ENCODE results near the gene AUTS2.

The AUTS2 gene

DNA sequence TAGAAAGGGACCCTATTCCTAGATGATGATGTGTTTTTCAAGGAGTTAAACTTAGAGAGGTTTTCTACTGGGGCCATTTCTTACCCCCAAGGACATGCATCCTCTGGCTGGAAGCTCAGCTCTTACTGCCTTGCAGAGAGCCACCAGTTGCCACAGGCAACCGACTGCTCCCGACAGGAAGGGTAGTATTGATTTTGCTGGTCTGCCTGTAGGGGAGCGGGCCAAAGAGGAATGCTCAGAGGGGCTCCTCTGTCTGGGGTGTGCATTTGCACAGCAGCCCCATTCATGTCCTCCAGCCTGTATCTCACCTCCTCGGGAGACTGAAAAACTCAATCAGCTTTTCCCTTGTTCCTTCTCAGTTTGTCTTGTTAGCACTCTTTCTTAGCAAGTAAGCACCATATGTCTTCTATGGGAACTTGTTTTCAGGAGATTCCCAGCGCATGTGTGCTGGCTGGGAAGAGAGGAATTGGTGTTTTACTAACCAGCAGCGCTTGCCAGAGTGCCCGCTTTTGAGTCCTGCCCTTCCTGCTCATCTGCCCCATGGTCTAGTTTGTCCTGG is 794.7 kb downstream of the AUTS2 start:
- Histone ChIP-seq H3K4me1 (ENCODE audit: control insufficient read depth in 1 of 2, insufficient read depth in 1 of 2, low read depth in 1 of 2, low read length in 1 of 2) (no peaks in the 10 kb centered on the region), H3K4me3 (ENCODE audit: low read depth in 1 of 2, low read length in 1 of 2) (no peak overlapping the region), H3K9me3 (no peaks in the 10 kb centered on the region), H3K27me3 (no peaks in the 10 kb centered on the region), H3K36me3 (no peaks in the 10 kb centered on the region), H3K27ac (no peak overlapping the region)
- TF ChIP-seq, protein P1, sequence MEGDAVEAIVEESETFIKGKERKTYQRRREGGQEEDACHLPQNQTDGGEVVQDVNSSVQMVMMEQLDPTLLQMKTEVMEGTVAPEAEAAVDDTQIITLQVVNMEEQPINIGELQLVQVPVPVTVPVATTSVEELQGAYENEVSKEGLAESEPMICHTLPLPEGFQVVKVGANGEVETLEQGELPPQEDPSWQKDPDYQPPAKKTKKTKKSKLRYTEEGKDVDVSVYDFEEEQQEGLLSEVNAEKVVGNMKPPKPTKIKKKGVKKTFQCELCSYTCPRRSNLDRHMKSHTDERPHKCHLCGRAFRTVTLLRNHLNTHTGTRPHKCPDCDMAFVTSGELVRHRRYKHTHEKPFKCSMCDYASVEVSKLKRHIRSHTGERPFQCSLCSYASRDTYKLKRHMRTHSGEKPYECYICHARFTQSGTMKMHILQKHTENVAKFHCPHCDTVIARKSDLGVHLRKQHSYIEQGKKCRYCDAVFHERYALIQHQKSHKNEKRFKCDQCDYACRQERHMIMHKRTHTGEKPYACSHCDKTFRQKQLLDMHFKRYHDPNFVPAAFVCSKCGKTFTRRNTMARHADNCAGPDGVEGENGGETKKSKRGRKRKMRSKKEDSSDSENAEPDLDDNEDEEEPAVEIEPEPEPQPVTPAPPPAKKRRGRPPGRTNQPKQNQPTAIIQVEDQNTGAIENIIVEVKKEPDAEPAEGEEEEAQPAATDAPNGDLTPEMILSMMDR (IDR thresholded peaks at IDR 0.05), result no peak

DNA sequence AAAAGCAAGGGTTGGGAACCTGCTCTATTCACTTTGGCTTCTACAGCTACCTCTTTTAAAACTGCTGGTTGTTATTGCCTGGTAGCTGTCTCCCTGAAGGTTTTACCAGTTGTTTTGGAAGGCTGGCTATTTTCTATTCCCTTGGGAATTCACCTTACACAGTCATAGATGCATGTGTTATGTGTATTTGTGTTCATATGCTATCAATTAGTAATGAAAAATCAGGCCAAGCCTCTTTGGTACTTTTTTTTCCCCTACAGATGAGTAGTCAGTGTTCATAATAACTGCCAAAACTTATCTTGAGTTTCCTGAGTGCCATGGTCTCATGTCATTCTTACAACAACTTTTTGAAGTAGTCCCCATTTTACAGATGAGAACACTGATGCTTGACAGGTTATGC is 795.7 kb downstream of the AUTS2 start:
- Histone ChIP-seq H3K36me3 (no peaks in the 10 kb centered on the region), H3K4me1 (ENCODE audit: control insufficient read depth in 1 of 2, insufficient read depth in 1 of 2, low read depth in 1 of 2, low read length in 1 of 2) (no peaks in the 10 kb centered on the region), H3K9me3 (no peaks in the 10 kb centered on the region), H3K27ac (no peak overlapping the region), H3K27me3 (no peaks in the 10 kb centered on the region), H3K4me3 (ENCODE audit: low read depth in 1 of 2, low read length in 1 of 2) (no peak overlapping the region)
- TF ChIP-seq, protein P1 (IDR thresholded peaks at IDR 0.05), result no peak

DNA sequence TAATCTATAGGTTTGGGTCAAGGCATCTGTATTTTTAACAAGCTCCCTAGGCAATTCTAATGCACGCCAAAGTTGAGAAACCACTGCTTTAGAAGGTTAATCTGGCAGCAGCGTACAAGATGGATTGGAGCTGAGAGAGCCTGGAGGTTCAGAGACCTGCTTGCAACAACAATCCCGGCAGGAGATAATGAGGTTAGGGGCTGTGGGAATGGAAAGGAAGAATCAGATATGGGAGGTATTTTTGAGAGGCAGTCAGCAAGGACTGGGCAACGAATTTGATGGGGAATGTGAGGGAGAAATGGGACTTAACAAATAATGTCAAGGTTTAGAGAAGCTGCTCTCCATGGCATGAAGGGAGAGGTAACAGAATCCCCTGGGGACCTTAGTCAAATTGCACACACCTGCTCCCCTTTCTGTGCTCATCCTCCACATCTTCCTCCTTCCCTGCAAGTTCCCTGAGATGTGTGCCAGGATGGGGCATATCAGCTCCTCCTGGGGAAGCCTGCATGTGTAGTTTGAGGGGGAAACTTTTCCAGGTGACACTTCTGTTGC is 802.6 kb downstream of the AUTS2 start:
- TF ChIP-seq, protein P1 (IDR thresholded peaks at IDR 0.05), result no peak
- Histone ChIP-seq H3K4me1 (ENCODE audit: control insufficient read depth in 1 of 2, insufficient read depth in 1 of 2, low read depth in 1 of 2, low read length in 1 of 2) (no peaks in the 10 kb centered on the region), H3K27ac (no peak overlapping the region)

DNA sequence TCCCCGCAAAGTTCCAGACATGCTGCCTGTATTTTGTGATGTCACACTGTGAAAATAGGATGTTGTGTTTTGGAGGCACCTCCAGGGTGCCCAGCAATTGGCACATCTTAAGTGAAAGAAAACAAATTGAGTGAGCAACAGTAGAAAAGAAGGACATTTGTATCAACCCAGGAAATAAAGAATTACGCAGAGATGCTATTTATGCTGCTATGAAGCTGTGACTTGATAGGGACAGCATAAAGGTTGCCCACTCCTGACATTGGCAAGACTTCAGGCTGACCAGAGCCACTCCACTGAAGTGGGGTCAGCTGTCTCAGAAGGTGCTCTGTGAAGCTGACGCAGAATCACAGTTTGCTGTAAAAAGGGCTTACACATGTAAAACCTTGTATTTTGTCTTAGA is 803.8 kb downstream of the AUTS2 start:
- Histone ChIP-seq H3K4me3 (ENCODE audit: low read depth in 1 of 2, low read length in 1 of 2) (no peak overlapping the region), H3K27ac (no peak overlapping the region), H3K36me3 (no peaks in the 10 kb centered on the region), H3K9me3 (no peaks in the 10 kb centered on the region), H3K27me3 (no peaks in the 10 kb centered on the region), H3K4me1 (ENCODE audit: control insufficient read depth in 1 of 2, insufficient read depth in 1 of 2, low read depth in 1 of 2, low read length in 1 of 2) (no peaks in the 10 kb centered on the region)
- TF ChIP-seq, protein P1 (IDR thresholded peaks at IDR 0.05), result no peak

More for the DNA sequence above, 802.6 kb downstream of the AUTS2 start:
- no peak overlapping the region for H3K4me3 ChIP-seq (ENCODE audit: low read depth in 1 of 2, low read length in 1 of 2)
- H3K36me3 ChIP-seq, result no peaks in the 10 kb centered on the region
- no peaks in the 10 kb centered on the region for H3K27me3 ChIP-seq
- H3K9me3 ChIP-seq, result no peaks in the 10 kb centered on the region

DNA sequence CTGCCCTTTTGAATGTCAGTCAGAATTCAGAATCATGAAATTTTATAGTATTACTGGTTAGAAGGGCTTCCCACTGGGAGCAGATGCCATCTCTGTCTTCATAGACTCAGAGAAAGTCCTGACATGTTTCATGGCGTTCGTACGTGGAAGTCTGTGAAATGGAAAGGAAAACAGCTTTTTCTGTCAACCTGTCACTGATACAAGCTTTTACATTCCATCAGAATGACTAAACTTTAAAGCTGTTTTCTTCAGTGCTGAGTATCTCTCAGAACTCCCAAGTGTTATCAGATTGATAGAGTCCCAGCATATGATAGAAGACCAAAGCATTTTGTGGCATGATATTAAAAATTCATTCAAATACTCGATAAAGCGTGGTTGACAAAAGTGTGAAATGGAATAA is 807.0 kb downstream of the AUTS2 start:
- H3K27ac ChIP-seq, result no peak overlapping the region
- no peaks in the 10 kb centered on the region for H3K36me3 ChIP-seq
- H3K4me3 ChIP-seq (ENCODE audit: low read depth in 1 of 2, low read length in 1 of 2), result no peak overlapping the region
- no peaks in the 10 kb centered on the region for H3K27me3 ChIP-seq
- H3K4me1 ChIP-seq (ENCODE audit: control insufficient read depth in 1 of 2, insufficient read depth in 1 of 2, low read depth in 1 of 2, low read length in 1 of 2), result no peaks in the 10 kb centered on the region
- TF ChIP-seq, protein P1 (IDR thresholded peaks at IDR 0.05), result no peak
- H3K9me3 ChIP-seq, result no peaks in the 10 kb centered on the region

Measured in neutrophil (primary cell).